GM18502 (cell line): Measurements from ENCODE around the gene VAV3.
"Not testable (repeated sequence)": the region's sequence is repeated elsewhere in the genome, so short reads cannot be mapped to it uniquely, and the experiment has no call there.

ENCODE experiments used
- ATAC-seq: cut with Tn5 transposase; IDR thresholded peaks from one replicate; pipeline ENCODE4 v1.9.1; 2021; ENCODE audit warnings: mild to moderate bottlenecking; ENCODE audit not compliant: unreplicated experiment, poor library complexity

The VAV3 gene

DNA sequence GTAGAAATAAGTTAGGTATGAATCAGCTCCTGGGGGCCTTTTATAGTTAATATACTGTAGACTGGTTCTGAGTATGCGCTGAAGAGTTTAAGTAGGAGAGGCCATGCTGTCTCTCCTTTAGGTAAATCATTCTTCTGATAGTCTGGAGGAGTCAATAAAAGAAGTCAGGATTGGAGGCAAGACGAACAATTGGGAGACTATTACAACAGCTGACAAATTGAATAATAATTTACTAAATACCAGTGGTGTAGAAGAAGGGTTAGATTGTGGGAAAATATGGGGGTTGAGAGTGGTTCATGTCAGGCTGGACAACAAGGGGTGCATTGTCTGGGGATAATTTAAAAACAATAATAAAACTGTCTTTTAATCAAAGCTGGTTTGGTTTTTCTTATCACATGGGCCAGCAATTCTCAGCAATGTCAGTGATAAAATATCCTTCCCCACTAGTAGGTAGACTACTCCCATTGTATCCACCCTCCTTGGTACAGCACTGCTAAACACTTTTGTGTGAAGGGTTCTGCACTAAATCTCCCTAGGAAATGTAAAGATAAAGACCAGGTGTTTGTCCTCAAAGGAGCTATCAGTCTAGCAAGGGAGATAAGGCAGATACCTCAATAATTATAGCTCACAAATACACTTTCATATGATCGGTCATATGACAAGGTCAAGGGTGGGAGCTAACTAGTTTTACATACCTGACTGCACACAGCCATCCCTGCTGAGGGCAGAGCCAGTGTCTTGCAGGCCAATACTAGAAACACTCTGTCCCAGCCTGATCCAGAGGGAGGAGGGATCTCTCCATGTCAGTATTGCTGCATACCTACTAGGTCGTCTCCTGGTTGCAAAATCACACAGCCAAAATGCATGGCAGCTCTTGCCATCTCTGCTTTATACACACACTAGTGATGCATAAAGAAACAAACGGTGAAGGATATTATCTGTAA lies 299.7 kb downstream of the VAV3 start:
- no peak for ATAC-seq

DNA sequence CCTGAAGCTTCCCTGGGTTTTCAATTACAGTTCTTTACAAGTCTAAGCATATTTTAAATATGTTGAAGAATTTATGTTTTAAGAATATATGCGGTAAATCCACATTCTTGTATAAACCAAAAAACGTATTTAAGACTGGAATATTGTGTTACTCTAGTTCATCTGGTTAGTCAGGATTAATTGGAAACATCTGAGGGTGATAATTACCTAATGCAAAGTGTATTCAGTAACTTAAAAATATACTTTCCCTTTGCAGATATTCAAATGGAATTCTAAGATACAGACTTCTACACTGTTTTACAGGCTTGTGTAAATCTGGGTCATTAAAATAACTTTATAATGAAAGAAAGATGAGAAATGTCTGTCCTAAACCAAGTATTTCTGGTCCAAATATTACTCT lies 302.0 kb downstream of the VAV3 start:
- ATAC-seq: no peak

DNA sequence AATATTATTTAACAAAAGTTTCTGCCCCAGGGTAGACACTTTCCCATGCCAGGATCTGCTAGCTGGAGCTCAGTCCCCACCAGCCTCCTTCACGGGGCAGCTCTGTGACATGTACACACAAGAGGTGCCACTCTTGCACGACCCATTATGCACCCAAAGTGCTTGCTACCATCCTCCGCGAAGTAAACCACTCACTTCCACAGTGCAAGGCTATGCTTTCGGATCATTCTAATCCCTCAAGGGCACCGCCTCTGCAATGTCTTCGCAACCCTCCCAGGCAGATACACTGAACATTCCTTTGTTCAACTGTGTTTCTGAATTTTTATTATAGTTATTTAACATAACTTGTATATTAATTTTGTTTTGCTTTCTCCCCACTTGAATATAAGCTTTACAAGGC lies 303.8 kb downstream of the VAV3 start:
- no peak for ATAC-seq

DNA sequence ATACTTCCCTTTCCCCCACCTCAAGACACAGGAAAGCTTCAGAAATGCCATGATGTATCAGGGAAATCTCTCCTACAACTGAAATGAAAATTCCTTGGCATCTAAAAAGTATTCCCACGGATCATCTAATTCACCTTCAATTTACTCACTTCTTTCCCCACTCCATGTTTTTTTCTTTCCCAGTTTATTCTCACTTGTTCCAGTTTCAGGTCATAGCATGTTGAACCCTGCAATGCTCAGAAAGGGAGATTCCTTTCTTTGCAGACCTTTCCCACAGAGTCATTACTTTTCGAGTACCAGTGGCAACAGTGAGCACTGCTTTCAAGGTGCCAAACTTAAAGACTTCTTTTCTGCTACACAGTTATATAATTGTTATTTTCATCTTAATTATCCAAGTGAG lies 305.0 kb downstream of the VAV3 start:
- no peak for ATAC-seq

DNA sequence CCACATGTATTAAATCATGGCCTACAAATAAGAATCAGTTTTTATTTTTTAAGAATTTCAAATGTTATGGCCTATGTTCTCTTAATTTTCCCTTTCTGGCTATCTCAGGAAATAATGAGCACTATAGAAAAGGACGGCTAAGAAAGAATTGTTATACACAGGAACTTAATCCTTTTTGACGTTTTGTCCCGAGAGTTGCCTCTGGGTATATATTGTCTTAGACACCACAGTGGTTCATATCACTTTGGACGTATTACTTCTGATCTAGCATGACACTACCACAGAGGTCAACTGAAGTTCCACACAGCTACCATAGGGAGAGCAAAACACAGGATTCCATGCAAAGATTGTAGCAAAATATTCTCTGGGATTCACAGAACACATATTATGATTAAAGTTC lies 307.6 kb downstream of the VAV3 start:
- no peak for ATAC-seq

DNA sequence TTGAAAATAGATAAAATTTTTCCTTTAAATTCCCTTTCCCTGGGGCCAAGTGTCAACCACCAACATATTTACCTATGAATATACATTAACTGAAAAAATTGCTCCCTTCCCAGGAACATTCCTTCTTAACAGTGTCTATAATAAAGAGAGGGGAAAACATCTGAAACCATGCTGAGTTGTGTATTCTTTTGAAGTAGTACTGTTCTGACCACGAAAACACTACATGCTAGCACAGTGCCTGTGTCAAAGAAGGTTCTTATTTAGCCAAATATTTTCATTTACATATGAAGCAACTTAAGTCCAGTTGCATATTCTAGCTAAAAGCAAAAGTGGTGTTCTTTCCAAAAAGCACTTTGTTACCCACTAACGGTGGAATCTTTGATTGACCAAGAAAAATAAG lies 311.2 kb downstream of the VAV3 start:
- no peak for ATAC-seq

DNA sequence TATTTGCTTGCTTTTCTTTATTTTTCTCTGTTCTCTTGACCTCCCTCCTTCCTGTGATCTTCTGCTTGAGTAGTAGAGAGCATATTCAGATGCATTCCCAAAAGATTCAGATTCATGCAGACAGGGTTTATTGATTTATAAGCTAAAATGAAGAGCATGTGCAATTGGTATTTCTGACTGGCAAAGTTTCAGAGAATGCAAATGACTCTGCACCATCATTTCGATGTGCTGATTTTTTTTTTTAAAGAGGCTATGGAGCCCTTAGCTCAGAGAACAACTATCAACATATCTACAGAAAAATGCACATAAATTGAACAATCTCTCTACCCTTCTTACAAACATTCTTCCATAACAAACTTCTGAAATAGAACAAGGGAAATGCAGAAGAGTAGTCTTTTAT lies 312.0 kb downstream of the VAV3 start:
- ATAC-seq: no peak

DNA sequence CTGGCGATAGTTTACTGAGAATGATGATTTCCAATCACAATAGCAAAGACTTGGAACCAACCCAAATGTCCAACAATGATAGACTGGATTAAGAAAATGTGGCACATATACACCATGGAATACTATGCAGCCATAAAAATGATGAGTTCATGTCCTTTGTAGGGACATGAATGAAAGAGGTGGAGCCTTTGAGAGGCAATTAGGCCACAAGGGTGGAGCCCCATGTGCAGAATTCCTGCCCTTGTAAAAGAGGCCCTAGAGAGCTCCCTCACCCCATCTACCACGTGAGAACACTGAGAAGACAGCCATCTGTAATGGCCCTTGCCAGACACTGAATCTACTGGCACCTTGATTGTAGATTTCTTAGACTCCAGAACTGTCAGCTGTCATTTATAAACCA lies 314.2 kb downstream of the VAV3 start:
- ATAC-seq: not testable (repeated sequence)

DNA sequence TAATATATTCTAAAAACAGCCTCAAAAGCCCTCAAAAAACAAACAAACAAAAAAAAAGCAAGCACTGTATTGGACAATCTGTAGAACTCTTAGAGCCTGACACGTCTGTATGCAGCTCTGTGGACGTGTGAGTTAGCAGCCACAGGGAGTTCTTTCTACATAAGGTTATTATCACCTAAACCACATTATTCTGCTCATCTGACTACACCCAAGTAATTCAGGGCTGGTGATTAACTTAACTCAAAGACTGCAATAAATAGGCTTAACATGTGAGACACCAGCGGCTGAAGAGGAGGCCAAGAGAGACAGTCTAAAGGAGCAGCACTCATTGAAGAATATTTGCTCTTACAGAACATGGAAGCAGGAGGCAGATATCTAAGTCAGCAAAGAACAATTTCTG lies 316.0 kb downstream of the VAV3 start:
- no peak for ATAC-seq

DNA sequence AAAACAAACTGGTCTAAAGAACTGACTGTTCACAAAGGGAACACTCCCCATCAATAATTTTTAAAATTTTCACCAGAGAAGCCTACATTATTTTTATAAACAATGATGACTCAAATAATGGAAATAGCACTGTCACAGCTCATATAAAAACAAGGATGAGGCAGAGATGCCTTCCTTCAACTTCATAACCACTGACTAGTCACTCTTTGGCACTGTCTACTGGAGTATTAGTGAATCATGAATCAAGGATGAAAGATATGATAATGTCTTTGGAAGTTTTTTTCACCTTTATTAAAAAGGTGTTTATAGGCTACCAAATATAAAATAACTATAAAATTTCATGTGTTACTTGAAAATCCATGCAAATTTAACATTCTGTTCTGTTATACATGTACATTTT lies 316.9 kb downstream of the VAV3 start:
- no peak for ATAC-seq

DNA sequence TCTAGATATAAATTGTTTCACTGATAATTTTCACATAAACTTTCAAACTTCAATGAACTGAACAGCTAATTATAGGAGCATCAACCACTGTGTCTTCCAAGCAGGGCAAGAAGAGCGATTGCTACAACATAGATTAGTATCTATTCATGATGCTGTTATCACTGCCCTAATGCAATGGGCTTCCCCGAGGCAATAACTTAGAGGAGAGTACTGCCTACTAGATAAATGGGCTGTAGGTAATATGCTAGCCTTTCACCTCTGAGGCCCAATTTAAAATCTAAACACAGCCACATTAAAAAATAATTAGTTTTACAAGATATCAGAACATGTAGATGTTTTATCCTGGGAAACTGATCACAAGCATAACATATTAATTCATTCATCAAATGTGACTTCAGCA lies 318.0 kb downstream of the VAV3 start:
- ATAC-seq: no peak

DNA sequence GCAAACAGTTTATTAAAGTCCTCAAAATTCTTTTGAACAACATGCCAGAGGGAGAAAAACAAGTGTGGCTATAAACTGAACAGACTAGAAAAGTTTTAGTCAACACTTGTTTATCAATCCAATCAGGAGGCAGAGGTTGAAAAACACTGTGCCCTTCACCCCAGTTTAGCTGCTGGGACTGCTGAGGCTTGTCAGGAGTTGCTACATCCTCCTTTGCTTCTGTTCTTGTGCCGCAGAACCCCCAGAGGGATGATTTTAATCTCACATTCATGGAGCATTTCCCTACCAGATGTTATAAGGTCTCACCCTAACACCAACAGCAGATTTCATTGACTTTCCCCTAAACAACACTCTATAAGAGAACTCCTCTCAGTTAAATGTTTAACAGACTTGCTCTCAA lies 321.2 kb downstream of the VAV3 start:
- ATAC-seq: no peak

DNA sequence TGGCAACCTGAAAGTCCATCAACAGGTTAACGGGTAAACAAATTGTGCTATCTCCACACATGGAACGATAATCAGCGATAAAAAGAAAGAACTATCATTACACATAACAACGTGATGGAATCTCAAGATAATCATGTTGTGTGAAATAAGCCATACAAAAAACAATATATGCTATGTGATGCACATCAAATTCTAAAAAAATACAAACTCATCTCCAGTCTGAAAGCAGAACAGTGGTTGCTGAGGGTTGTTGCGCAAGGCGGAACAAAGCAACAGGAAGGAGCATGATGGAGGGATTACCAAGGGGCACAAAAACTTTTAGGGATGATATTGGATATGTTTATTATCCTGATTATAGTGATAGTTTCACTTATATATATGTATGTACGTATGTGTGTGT lies 324.8 kb downstream of the VAV3 start:
- ATAC-seq: no peak

DNA sequence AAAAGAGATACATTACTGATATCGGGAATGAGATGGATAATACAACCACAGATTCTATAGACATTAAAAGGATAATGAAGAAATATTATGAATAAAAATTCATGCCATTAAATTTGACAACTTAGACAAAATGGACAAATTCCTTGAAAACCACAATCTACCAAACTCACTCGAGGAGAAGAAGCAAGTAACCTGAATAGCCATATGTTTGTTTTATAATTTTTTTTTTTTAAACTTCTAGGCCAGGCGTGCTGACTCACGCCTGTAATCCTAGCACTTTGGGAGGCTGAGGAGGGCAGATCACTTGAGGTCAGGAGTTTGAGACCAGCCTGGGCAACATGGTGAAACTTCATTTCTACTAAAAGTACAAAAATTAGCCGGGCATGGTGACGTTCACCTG lies 327.9 kb downstream of the VAV3 start:
- no peak for ATAC-seq

DNA sequence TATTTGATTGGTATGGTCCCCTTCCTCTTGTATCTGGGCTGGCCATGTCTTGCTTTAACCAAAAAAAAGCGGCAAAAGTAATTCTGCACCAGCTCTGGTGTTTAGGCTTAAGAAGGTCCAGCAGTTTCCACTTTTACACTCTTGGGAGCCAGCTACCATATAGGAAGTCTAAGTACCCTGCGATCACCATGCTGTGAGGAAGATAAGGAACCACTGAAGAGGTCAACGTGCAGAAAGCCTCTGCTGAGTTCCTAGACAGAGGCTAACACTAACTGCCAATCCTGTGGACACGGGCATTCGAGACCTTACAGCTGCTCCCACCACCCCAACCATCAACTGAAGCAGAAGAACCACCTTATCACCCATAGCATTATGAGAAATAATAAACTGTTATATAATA lies 331.4 kb downstream of the VAV3 start:
- no peak for ATAC-seq

DNA sequence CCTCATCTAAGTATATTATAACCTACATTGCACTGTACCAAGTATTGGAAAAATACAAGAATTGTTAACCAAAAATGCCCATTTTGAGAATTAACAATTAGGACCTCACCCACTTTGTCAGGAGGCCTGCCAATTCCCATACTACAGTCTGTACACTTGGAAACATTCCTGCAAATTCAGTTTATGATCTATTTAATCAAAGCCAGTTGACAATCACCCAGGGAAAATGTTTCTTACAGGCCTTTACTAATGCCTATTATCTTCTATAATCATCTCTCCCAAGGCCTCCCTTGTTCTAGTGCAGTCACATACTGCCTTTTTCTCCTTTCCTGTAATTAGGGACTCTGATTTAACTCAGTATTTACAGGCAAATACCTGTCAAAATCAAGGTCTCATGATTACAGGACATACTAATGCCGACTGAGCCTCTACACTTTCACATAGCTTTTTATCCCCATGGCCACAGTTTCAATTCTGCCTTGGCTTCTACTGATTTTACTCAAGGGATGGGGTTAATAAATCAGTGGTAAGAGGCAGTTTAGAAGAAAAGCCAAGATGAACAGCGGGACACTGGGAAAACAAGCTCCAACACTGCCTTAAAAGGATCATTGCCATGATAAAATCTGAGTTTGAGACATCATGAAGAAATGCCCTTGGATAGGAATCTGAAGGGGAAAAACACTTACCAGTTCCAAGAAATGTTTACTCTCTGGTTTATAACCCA lies 338.7 kb downstream of the VAV3 start:
- peak; percentile 60 for ATAC-seq

DNA sequence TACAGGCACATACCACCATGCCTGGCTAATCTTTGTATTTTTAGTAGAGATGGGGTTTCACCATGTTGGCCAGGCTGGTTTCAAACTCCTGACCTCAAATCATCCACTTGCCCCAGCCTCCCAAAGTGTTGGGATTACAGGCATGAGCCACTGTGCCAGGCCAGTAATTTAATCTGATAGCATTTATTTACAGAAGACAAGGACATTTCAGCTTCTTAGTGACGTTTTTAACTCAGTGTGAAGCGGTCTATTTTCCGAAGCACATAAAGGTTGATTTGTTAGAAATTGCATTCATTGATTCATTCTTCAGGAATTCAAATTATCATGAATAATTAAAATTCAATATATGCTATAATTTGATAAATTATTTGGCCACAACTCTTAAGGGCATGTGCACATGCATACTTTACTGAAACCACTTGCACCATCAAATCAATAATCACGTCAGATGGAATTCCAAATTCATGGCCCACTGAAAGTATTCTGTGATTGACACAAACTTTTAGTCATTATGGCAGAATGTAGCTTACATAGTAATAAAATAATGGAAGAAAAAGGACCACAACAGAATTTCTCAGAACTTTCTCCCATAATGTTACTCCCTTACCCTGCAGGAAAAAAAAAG lies 339.5 kb downstream of the VAV3 start:
- no peak for ATAC-seq

DNA sequence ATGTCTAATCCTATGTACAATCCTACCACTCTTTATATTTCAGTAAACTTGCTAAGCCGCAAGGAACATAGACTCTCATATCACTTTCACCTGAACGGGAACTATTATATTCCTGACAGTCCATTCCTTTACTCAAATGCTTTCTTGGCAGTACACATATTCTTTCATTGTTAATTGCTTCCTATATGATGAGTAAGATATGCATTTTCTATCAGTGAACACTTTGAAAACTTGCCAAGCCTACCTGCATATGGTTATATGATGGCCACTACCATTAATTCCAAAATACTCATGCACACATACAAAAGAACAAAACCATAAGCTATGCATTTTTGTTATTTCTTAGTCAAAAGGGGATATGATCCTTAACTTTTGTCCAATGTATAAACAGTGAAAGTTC lies 341.5 kb downstream of the VAV3 start:
- ATAC-seq: no peak

DNA sequence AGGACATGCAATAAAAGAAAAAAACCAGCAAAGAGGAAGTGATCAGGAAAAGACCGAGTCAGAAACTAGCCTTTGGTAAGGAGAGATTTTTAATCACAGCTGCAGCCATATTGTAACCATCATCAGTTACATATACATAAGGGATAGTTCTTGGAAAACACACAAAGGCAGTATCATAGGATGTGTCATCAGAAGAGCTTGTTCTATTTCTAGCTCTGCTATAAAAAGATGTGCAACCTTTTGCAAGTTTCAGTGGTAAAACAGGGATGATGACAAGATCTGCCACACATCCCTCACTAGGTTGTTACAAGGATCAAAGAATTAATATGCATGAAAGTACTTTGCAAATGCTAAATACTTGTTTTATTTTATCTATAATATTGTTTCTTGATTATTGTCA lies 342.0 kb downstream of the VAV3 start:
- ATAC-seq: no peak

DNA sequence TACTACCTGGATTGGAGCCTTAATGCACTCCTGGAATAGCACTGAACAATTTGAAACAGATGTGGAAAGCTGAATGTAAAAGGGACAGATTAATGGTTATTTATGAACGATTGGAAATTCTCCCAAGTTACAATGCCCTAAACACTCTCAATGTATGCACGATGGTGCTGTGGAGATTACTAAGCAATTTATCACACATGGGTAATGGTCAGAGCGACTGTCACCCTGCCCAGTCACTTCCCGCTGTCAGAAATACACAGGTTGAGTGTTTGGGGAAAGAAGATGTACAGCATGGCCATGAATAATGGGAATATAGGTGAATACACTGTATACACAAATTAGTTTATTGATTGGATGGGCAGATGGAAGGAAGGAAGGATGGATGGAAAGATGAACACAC lies 342.4 kb downstream of the VAV3 start:
- ATAC-seq: no peak

DNA sequence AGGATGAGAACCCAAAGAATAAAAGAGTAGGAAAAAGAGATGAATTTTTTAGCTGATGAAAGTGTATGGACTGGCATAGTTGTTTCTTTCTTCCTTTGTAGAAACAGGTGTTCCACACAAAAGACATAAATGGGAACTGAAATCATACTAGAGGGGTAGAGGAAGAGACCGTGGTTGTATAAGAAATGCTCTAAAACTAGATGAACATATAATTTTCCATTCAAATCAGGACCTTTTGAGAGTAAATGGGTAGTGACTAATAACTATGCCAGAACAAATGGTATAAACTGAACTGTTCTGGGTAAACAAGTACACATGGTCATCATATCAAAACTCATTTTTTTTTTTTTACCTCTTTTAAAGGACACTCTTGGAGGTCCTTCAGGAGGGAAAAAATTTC lies 344.2 kb downstream of the VAV3 start:
- peak; percentile 51 for ATAC-seq
